ENCODE data around the gene SIDT2. TPM values are rescaled to one million over a fixed set of nuclear protein-coding genes. Genes with fewer than 3 reads are reported as not detected.
"Not testable (repeated sequence)": the region's sequence is repeated elsewhere in the genome, so short reads cannot be mapped to it uniquely, and the experiment has no call there.

SIDT2 gene
- polyA plus RNA-seq, 4 donors, result 41.5 to 42.1 (median 41.9) TPM

GRCh38 chr11:117171404-117172061 lies 7.0 kb upstream of the SIDT2 start:
- no peak for DNase-seq (ENCODE audit: low read depth in 4 of 4, low spot score in 3 of 4)

- DNase-seq (ENCODE audit: low read depth in 4 of 4, low spot score in 3 of 4), result no peak
These were observed 5.7 kb upstream of the SIDT2 start for GRCh38 chr11:117172724-117173421.

DNA sequence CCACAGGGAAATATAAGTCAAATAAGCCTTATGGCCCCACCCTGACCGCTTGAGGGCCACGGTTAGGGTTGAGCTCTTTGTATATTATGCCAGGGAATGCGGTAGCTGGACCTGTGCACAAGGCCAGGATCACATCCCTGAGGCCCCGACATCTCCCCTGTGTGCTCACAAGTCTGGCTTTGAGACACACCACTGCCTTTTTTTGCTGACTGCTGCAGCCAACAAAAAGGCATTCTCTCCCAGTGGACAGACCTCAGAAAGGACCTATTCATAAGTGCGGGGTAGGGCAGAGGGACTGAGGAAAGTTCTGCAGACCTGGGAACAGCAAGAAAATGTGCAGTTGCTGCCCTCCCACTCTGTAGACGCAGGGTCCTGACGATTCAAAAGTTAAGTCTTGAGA lies 3.4 kb upstream of the SIDT2 start:
- no peak for DNase-seq (ENCODE audit: low read depth in 4 of 4, low spot score in 3 of 4)

GRCh38 chr11:117175781-117176180 lies 2.8 kb upstream of the SIDT2 start:
- DNase-seq (ENCODE audit: low read depth in 4 of 4, low spot score in 3 of 4), result no peak

GRCh38 chr11:117176186-117176585 lies 2.4 kb upstream of the SIDT2 start:
- DNase-seq (ENCODE audit: low read depth in 4 of 4, low spot score in 3 of 4), result no peak

DNA sequence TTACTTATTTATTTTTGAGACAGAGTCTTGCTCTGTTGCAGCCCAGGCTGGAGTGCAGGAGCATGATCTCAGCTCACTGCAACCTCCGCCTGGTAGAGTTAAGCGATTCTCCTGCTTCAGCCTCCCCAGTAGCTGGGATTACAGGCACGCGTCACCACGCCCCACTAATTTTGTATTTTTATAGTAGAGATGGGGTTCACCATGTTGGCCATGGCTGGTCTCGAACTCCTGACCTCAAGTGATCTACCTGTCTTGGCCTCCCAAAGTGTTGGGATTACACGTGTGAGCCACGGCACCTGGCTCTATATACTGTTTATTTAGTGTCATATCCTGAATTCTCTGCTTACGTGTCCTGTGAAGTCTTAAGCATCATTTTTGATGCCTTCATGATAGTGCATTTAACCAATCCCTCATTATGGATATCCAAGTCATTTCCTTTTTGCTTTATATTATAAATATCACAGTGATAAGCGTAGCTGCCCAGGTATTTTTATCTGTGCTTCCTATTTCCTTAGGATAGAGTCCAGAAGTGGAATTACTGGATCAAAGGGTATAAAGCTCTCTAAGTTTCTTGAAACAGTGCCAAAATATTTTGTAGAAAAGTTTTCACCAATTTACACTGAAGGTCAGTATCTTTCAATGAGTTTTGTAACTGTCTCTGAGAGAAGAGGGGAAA lies 871 bp upstream of the SIDT2 start:
- no peak for DNase-seq (ENCODE audit: low read depth in 4 of 4, low spot score in 3 of 4)

GRCh38 chr11:117179048-117179999 lies 781 bp downstream of the SIDT2 start:
- no peak for DNase-seq (ENCODE audit: low read depth in 4 of 4, low spot score in 3 of 4)

- DNase-seq (ENCODE audit: low read depth in 4 of 4, low spot score in 3 of 4), result no peak
These were observed 1.5 kb downstream of the SIDT2 start for GRCh38 chr11:117180020-117180419.

DNA sequence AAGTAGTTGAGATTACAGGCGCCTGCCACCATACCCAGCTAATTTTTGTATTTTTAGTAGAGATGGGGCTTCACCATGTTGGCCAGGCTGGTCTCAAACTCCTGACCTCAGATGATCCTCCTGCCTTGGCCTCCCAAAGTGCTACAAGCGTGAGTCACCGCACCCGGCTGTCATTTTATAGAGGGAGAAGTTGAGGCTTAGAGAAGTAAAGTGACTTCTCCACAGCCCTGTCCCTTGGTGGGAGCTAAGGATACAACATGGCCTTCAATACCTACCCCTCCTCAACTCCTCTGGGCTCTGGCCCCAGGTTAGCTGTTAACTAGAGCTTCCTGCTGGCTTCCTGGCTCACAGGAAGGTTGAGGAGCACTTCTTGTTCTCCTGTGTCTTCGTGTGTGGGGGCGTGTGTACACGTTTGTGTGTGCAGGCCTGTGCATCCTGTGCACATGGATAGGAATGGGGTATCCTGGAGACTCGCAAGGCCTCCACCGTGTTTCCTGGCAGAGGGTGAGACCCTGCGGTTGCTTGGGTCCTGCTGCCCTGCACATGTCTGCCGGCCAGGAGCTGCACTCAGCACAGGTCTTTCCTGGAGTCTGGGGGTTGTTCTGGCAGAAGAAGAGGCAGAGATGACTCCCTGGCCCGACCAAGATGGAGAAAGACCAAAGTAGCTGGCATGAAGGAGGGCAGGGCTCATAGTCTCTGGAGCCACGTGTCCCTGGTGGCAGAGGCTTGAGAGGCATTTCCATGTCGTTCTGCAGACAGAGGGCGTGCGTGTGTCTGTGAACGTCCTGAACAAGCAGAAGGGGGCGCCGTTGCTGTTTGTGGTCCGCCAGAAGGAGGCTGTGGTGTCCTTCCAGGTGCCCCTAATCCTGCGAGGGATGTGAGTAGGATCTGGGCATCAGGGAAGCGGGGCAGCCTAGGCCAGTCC lies 2.4 kb downstream of the SIDT2 start:
- DNase-seq (ENCODE audit: low read depth in 4 of 4, low spot score in 3 of 4), result no peak

- no peak for DNase-seq (ENCODE audit: low read depth in 4 of 4, low spot score in 3 of 4)
These were observed 3.3 kb downstream of the SIDT2 start for GRCh38 chr11:117181586-117182550.

DNA sequence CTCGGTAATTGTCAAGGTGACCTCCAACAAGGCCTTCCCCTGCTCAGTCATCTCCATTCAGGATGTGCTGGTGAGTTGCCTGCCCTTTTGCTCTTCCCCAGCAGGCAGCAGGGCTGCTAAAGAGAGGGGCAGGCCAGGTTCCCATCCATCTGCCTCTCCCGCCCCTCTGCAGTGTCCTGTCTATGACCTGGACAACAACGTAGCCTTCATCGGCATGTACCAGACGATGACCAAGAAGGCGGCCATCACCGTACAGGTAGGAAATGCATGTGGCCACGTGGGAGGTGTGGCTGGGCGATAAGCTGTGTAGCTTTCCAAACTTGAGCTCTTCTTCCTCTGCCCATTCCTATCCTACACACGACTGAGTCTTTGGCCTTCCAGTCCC lies 4.0 kb downstream of the SIDT2 start:
- no peak for DNase-seq (ENCODE audit: low read depth in 4 of 4, low spot score in 3 of 4)

DNA sequence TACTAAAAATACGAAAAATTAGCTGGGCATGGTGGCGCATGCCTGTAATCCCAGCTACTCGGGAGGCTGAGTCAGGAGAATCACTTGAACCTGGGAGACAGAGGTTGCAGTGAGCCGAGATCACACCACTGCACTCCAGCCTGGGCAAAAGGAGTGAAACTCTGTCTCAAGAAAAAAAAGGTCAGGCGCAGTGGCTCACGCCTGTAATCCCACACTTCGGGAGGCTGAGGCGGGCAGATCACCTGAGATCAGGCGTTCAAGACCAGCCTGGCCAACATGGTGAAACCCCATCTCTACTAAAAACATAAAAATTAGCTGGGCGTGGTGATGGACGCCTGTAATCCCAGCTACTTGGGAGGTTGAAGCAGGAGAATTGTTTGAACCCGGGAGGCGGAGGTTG lies 4.6 kb downstream of the SIDT2 start:
- not testable (repeated sequence) for DNase-seq (ENCODE audit: low read depth in 4 of 4, low spot score in 3 of 4)

DNA sequence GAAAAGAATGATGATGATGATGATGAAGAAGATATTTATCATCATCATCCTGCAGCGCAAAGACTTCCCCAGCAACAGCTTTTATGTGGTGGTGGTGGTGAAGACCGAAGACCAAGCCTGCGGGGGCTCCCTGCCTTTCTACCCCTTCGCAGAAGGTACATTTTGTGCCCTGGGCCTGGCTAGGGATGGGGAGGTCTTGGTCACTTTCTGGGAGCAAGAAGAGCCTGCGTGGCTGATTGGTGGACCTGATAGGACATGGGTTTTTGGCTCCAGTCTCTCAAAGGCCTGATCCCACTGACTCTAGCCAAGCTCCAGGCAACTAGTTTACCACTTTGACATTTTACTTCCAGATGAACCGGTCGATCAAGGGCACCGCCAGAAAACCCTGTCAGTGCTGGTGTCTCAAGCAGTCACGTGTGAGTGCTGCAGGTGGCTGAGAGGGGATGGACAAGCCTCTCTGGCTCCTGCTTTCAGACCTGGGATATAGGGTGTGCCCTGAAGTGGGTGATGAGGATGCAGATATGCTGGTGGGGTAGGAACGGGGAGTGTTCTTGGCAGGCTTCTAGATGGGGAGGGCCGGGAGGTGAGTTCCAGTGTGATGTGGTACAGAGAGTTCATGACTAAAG lies 5.3 kb downstream of the SIDT2 start:
- DNase-seq (ENCODE audit: low read depth in 4 of 4, low spot score in 3 of 4), result no peak

DNA sequence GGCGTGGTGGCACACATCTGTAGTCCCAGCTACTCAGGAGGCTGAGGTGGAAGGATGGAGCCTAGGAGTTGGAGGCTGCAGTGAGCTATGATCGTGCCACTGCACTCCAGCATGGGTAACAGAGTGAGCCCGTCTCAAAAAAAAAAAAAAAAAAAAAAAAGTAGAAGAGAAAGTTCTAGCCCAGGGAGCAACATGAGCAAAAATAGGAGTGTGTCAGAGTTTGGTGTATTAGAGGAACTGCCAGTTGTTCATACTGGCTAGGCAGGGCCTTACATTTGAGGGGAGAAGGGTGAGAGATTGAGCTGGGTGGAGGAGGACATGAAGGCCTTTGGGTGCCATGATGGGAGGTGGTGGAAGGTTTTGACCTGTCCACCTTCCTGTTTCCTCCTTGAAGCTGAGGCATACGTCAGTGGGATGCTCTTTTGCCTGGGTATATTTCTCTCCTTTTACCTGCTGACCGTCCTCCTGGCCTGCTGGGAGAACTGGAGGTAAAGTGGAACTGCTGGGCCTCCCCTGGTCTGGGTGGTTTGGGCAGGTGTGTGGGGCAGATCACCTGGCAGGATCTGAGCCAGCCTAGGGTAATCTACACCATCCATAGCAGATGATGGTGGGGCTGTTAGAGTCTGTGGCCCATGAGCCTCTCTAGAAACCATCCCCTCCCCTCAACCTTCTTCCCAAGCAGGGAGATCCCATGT lies 7.3 kb downstream of the SIDT2 start:
- DNase-seq (ENCODE audit: low read depth in 4 of 4, low spot score in 3 of 4), result no peak

- no peak for DNase-seq (ENCODE audit: low read depth in 4 of 4, low spot score in 3 of 4)
These were observed 7.9 kb downstream of the SIDT2 start for GRCh38 chr11:117186431-117186761.

DNA sequence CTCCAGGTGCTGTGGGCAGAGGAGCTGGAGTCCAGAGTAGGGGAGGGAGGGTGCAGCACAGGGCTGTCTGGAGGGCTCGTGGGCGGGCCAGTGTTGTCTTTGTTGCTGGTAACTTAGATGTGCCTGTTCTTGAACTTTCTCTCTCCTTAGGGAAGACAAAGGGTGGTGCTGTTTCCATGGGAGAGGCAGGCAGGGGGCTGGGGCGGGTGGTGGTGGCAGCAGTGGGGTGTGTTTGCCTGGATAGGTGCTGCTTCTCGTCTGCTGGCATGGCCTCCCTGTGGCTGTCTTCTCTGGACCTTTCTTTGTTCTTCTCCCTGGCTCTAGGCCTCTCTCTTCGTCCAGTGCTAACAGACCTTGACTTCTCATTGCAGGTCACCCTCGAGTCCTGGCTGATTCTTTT lies 8.5 kb downstream of the SIDT2 start:
- no peak for DNase-seq (ENCODE audit: low read depth in 4 of 4, low spot score in 3 of 4)

- no peak for DNase-seq (ENCODE audit: low read depth in 4 of 4, low spot score in 3 of 4)
These were observed 8.9 kb downstream of the SIDT2 start for GRCh38 chr11:117187428-117187798.
